ENCODE results near the gene MAST4. TPM values are rescaled to one million over a fixed set of nuclear protein-coding genes. Genes with fewer than 3 reads are reported as not detected.

Gene MAST4
- total RNA-seq, 5 donors from 2014 or later (not counting 1 experiment from before 2014, with no cell fraction given), result 26.1 to 35.5 (median 32.0) TPM

DNA sequence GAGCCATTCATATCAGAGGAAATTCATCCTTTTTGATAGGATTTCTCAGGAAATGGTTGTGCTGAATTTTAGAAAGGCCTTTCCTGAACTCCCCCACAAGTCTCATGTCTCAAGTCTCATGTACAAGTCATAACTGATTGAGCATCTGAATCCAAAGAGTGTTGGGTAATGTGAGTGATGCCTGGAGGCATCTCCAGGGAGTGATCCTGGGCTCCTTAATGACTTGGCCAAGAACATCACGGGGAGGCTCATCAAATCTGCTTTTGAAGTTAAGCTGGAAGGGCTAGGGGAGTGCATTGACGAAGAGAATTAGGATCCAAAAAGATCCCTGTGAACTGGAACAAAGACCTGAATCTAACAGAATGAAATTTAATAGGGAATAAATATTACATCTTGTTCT is 79.2 kb downstream of the MAST4 start:
- ChIA-PET CTCF (no interaction called here), POLR2A (no interaction called here)
- peaks cover 12 to 24% of the 10 kb centered on the region in 2 donors for H3K27me3 Mint-ChIP-seq
- DNase-seq (no peak), ATAC-seq (replicated peaks in 1 of 4) (no peak)
- H3K4me3 ChIP-seq (ENCODE audit: control insufficient read depth in 1 of 2, extremely low read depth in 1 of 2, low read length in 1 of 2), result no peak overlapping the region
- H3K4me3 Mint-ChIP-seq, result no peak overlapping the region
- no peaks in the 10 kb centered on the region for H3K9me3 Mint-ChIP-seq
- H3K27me3 ChIP-seq (replicated peaks in 1 of 2; ENCODE audit: control insufficient read depth in 2 of 2, extremely low read depth in 1 of 2, insufficient read depth in 2 of 2, low read length in 1 of 2), result no peaks in the 10 kb centered on the region
- H3K27ac ChIP-seq (ENCODE audit: low read length), result no peak overlapping the region
- no peaks in the 10 kb centered on the region for H3K36me3 ChIP-seq (ENCODE audit: control insufficient read depth in 2 of 2, extremely low read depth in 1 of 2, insufficient read depth in 1 of 2, low read length in 1 of 2)
- no peaks in the 10 kb centered on the region for H3K9me3 ChIP-seq
- 92% methylated on average over 2 of the region's 2 CpGs for WGBS (ENCODE audit: insufficient coverage)
- no peaks in the 10 kb centered on the region for H3K4me1 ChIP-seq (ENCODE audit: control insufficient read depth in 1 of 2, extremely low read depth in 1 of 2, insufficient read depth in 2 of 2, low read length in 2 of 2)
- no peaks in the 10 kb centered on the region for H3K4me1 Mint-ChIP-seq
- H3K27ac Mint-ChIP-seq, result no peak overlapping the region
- no peaks in the 10 kb centered on the region for H3K36me3 Mint-ChIP-seq

DNA sequence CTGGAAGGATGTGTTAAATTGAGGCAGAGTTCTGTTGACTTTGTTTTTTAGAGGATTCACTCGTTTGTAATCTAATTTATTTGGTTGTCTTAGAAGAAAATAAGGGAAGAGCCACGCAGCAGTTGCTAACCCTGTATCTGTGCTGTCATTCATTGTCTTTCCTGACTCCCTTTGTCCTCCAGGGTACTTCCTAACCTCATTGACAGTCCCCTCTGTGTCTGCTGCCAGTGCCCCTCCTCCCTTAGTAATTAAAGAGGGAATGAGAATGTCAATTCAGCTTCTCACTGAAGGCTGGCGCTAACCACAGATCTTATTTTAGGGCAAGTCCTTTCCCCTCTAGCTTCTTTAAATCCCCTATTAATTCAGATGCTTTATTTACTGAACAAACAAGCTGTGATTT is 84.0 kb downstream of the MAST4 start:
- no peak for DNase-seq
- Mint-ChIP-seq H3K27ac (no peak overlapping the region), H3K9me3 (no peaks in the 10 kb centered on the region), H3K4me3 (no peak overlapping the region), H3K27me3 (peaks cover 11 to 21% of the 10 kb centered on the region in 2 donors), H3K4me1 (no peaks in the 10 kb centered on the region), H3K36me3 (no peaks in the 10 kb centered on the region)
- no CpG with 5 or more reads among the region's 3 CpGs for WGBS (ENCODE audit: insufficient coverage)
- no peak for ATAC-seq (replicated peaks in 1 of 4)
- Histone ChIP-seq H3K27me3 (replicated peaks in 1 of 2; ENCODE audit: control insufficient read depth in 2 of 2, extremely low read depth in 1 of 2, insufficient read depth in 2 of 2, low read length in 1 of 2) (peaks cover 0 to 4% of the 10 kb centered on the region in 2 experiments), H3K36me3 (ENCODE audit: control insufficient read depth in 2 of 2, extremely low read depth in 1 of 2, insufficient read depth in 1 of 2, low read length in 1 of 2) (no peaks in the 10 kb centered on the region), H3K9me3 (no peaks in the 10 kb centered on the region), H3K4me1 (ENCODE audit: control insufficient read depth in 1 of 2, extremely low read depth in 1 of 2, insufficient read depth in 2 of 2, low read length in 2 of 2) (no peaks in the 10 kb centered on the region), H3K4me3 (ENCODE audit: control insufficient read depth in 1 of 2, extremely low read depth in 1 of 2, low read length in 1 of 2) (no peak overlapping the region), H3K27ac (ENCODE audit: low read length) (no peak overlapping the region)
- POLR2A ChIA-PET, result no interaction called here
- CTCF ChIA-PET, result no interaction called here

DNA sequence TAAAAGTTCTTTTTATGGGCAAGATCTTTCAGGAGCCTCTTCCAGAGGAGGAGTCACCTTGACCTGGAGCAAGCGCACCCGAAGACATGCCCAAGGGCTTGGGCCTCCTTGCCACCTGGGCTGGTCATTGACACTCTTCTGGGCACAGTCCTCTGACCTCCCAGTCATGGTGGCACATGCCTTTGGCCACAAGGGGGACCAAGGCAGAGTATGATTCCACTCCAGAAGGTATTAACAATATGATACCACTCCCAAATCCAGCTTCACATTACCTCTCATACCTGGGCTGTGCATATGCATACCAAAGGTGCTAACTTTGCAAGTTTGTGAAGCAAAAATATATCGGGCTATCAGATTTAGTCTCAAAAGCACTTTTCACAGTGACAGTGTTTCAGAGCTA is 84.6 kb downstream of the MAST4 start:
- Mint-ChIP-seq H3K36me3 (no peaks in the 10 kb centered on the region), H3K27ac (no peak overlapping the region), H3K4me3 (no peak overlapping the region), H3K4me1 (no peaks in the 10 kb centered on the region), H3K9me3 (no peaks in the 10 kb centered on the region), H3K27me3 (peaks cover 6 to 20% of the 10 kb centered on the region in 2 donors)
- no peaks in the 10 kb centered on the region for H3K9me3 ChIP-seq
- WGBS (ENCODE audit: insufficient coverage), result 88% methylated on average over 3 of the region's 3 CpGs
- no peak overlapping the region for H3K4me3 ChIP-seq (ENCODE audit: control insufficient read depth in 1 of 2, extremely low read depth in 1 of 2, low read length in 1 of 2)
- ATAC-seq (replicated peaks in 1 of 4), result no peak
- no peak overlapping the region for H3K27ac ChIP-seq (ENCODE audit: low read length)
- no peaks in the 10 kb centered on the region for H3K36me3 ChIP-seq (ENCODE audit: control insufficient read depth in 2 of 2, extremely low read depth in 1 of 2, insufficient read depth in 1 of 2, low read length in 1 of 2)
- peaks cover 0 to 4% of the 10 kb centered on the region in 2 experiments for H3K27me3 ChIP-seq (replicated peaks in 1 of 2; ENCODE audit: control insufficient read depth in 2 of 2, extremely low read depth in 1 of 2, insufficient read depth in 2 of 2, low read length in 1 of 2)
- no peak for DNase-seq
- H3K4me1 ChIP-seq (ENCODE audit: control insufficient read depth in 1 of 2, extremely low read depth in 1 of 2, insufficient read depth in 2 of 2, low read length in 2 of 2), result no peaks in the 10 kb centered on the region
- CTCF ChIA-PET, result no interaction called here
- POLR2A ChIA-PET, result no interaction called here

DNA sequence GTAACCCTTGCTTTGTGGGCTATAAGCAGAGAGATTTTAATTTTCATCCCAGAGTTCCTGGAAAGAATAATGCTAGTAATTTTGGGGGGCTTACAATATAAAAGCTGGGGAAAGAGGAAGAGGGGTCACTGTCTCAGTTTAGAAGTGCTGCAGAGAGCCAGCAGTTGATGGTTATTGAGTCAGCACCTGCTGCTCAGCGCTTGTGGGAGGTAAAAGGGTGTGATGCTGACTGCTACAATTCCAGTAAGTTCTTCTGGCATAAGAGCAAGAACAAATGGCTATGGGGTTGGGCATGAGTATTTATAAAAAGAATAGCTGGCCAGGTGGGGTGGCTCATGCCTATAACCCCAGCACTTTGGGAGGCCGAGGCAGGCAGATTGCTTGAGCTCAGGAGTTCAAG is 88.5 kb downstream of the MAST4 start:
- DNase-seq, result no peak
- H3K27ac Mint-ChIP-seq, result no peak overlapping the region
- 100% methylated on average over 1 of the region's 2 CpGs for WGBS (ENCODE audit: insufficient coverage)
- H3K36me3 ChIP-seq (ENCODE audit: control insufficient read depth in 2 of 2, extremely low read depth in 1 of 2, insufficient read depth in 1 of 2, low read length in 1 of 2), result no peaks in the 10 kb centered on the region
- no peaks in the 10 kb centered on the region for H3K4me1 ChIP-seq (ENCODE audit: control insufficient read depth in 1 of 2, extremely low read depth in 1 of 2, insufficient read depth in 2 of 2, low read length in 2 of 2)
- H3K4me1 Mint-ChIP-seq, result no peaks in the 10 kb centered on the region
- no peaks in the 10 kb centered on the region for H3K9me3 Mint-ChIP-seq
- ATAC-seq (replicated peaks in 1 of 4), result no peak
- H3K4me3 ChIP-seq (ENCODE audit: control insufficient read depth in 1 of 2, extremely low read depth in 1 of 2, low read length in 1 of 2), result no peak overlapping the region
- H3K4me3 Mint-ChIP-seq, result no peak overlapping the region
- peaks cover 1 to 4% of the 10 kb centered on the region in 2 donors for H3K27me3 Mint-ChIP-seq
- no peaks in the 10 kb centered on the region for H3K9me3 ChIP-seq
- peaks cover 0 to 4% of the 10 kb centered on the region in 2 experiments for H3K27me3 ChIP-seq (replicated peaks in 1 of 2; ENCODE audit: control insufficient read depth in 2 of 2, extremely low read depth in 1 of 2, insufficient read depth in 2 of 2, low read length in 1 of 2)
- CTCF ChIA-PET, result no interaction called here
- no peaks in the 10 kb centered on the region for H3K36me3 Mint-ChIP-seq
- no peak overlapping the region for H3K27ac ChIP-seq (ENCODE audit: low read length)
- POLR2A ChIA-PET, result no interaction called here

DNA sequence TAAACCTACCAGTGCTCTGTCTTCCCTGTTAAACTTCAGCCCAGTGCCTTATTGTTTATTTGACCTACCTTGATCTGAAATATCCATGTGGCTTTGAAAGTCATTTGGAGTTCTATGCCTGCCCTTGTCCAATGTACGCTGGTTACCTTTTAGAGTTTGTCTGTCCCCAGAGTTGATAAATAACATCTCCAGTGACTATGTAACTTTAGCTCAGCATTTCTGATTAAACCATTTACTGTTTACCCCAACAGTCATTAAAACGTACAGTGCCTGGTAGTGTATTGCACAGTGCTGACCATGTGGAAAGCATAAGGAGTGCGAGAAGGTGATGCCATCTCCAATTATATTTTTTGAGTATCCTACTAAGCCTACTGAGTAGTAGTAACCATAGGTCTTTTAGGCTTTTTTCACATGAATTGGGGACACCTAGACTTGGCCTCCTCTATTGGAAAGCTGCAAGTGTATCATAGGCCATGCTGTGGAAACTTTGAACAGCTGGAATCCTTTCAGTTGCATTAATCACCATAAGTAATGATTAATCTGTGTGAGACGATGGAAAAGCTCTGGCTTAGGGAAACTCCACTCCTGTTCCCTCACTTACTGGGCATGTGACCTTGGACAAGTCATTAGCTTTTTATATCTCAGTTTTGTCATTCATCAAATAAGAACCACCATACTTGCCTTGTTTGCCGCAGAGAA is 93.5 kb downstream of the MAST4 start:
- Mint-ChIP-seq H3K4me1 (no peaks in the 10 kb centered on the region), H3K4me3 (no peak overlapping the region), H3K36me3 (no peaks in the 10 kb centered on the region), H3K27ac (no peak overlapping the region), H3K9me3 (no peaks in the 10 kb centered on the region), H3K27me3 (peaks cover 4 to 5% of the 10 kb centered on the region in 2 donors)
- Histone ChIP-seq H3K27me3 (replicated peaks in 1 of 2; ENCODE audit: control insufficient read depth in 2 of 2, extremely low read depth in 1 of 2, insufficient read depth in 2 of 2, low read length in 1 of 2) (no peaks in the 10 kb centered on the region), H3K36me3 (ENCODE audit: control insufficient read depth in 2 of 2, extremely low read depth in 1 of 2, insufficient read depth in 1 of 2, low read length in 1 of 2) (no peaks in the 10 kb centered on the region), H3K4me3 (ENCODE audit: control insufficient read depth in 1 of 2, extremely low read depth in 1 of 2, low read length in 1 of 2) (no peak overlapping the region), H3K4me1 (ENCODE audit: control insufficient read depth in 1 of 2, extremely low read depth in 1 of 2, insufficient read depth in 2 of 2, low read length in 2 of 2) (no peaks in the 10 kb centered on the region), H3K27ac (ENCODE audit: low read length) (no peak overlapping the region), H3K9me3 (no peaks in the 10 kb centered on the region)
- ATAC-seq (replicated peaks in 1 of 4) (no peak), DNase-seq (no peak)
- CTCF ChIA-PET, result no interaction called here
- POLR2A ChIA-PET, result interaction anchor here in 1 of 2 donors (0.6 kb wide), 1 partner anchor 1855 kb away, joined by 3 read pairs; no protein-coding TSS in a partner anchor
- WGBS (ENCODE audit: insufficient coverage), result 83% methylated on average over 1 of the region's 5 CpGs

DNA sequence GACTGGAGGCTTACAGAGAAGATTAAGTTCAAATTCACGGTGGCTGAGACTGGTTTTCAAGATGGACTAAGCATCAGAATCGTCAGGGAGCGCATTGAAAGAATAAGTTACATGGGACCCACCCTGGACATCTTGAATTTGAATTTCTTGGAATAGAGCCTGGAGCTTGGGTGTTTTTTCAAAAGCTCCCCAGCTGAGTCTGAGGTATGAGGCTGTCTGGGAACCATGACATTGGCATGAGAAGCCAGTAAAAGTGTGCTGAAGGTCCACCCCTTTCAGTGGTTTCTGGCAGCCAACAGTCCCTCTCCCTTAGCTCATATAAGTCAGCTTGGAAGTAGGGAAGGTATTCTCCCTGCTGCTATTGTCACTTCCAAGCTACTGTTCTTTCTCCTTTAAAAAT is 97.8 kb downstream of the MAST4 start:
- Mint-ChIP-seq H3K27me3 (peaks cover 4 to 12% of the 10 kb centered on the region in 2 donors), H3K4me3 (no peak overlapping the region), H3K9me3 (peaks cover 0 to 4% (median 0%) of the 10 kb centered on the region in 3 donors), H3K27ac (no peak overlapping the region), H3K36me3 (no peaks in the 10 kb centered on the region), H3K4me1 (no peaks in the 10 kb centered on the region)
- no peak for DNase-seq
- no peak overlapping the region for H3K4me3 ChIP-seq (ENCODE audit: control insufficient read depth in 1 of 2, extremely low read depth in 1 of 2, low read length in 1 of 2)
- ChIA-PET CTCF (interaction anchor here in 1 of 2 donors (0.8 kb wide), 1 partner anchor 819 kb away, joined by 3 read pairs; no protein-coding TSS in a partner anchor), POLR2A (no interaction called here)
- ATAC-seq (replicated peaks in 1 of 4), result no peak
- H3K27ac ChIP-seq (ENCODE audit: low read length), result no peak overlapping the region
- H3K4me1 ChIP-seq (ENCODE audit: control insufficient read depth in 1 of 2, extremely low read depth in 1 of 2, insufficient read depth in 2 of 2, low read length in 2 of 2), result no peaks in the 10 kb centered on the region
- WGBS (ENCODE audit: insufficient coverage), result 93% methylated on average over 2 of the region's 3 CpGs
- H3K36me3 ChIP-seq (ENCODE audit: control insufficient read depth in 2 of 2, extremely low read depth in 1 of 2, insufficient read depth in 1 of 2, low read length in 1 of 2), result no peaks in the 10 kb centered on the region
- no peaks in the 10 kb centered on the region for H3K9me3 ChIP-seq
- H3K27me3 ChIP-seq (replicated peaks in 1 of 2; ENCODE audit: control insufficient read depth in 2 of 2, extremely low read depth in 1 of 2, insufficient read depth in 2 of 2, low read length in 1 of 2), result peaks cover 0 to 2% of the 10 kb centered on the region in 2 experiments
